ENCODE data around the gene SERPINB6. TPM values are rescaled to one million over a fixed set of nuclear protein-coding genes. Genes with fewer than 3 reads are reported as not detected.
"Not testable (repeated sequence)": the region's sequence is repeated elsewhere in the genome, so short reads cannot be mapped to it uniquely, and the experiment has no call there.

SERPINB6 gene
- total RNA-seq, 2 donors from 2014 or later, result 9.1 to 26.4 TPM

- H3K4me3 Mint-ChIP-seq, result peak overlapping the region; percentile 62
- peak overlapping the region; percentile 83 for H3K27ac Mint-ChIP-seq
- no peaks in the 10 kb centered on the region for H3K9me3 ChIP-seq (ENCODE audit: control insufficient read depth, low read length, poor library complexity, severe bottlenecking)
- peaks cover 8% of the 10 kb centered on the region for H3K4me1 Mint-ChIP-seq
- ATAC-seq (no peak), DNase-seq (no peak)
- no peaks in the 10 kb centered on the region for H3K36me3 Mint-ChIP-seq (ENCODE audit: low read depth)
- H3K27me3 Mint-ChIP-seq, result no peaks in the 10 kb centered on the region
Measured at GRCh38 chr6:2953098-2953497, 18.3 kb downstream of the SERPINB6 start.

- ATAC-seq (peak; percentile 98), DNase-seq (peak in 1 of 3 donors; percentile 65)
- peak overlapping the region; percentile 83 for H3K27ac Mint-ChIP-seq
- no peaks in the 10 kb centered on the region for H3K9me3 ChIP-seq (ENCODE audit: control insufficient read depth, low read length, poor library complexity, severe bottlenecking)
- peaks cover 2% of the 10 kb centered on the region for H3K36me3 Mint-ChIP-seq (ENCODE audit: low read depth)
- peaks cover 6% of the 10 kb centered on the region for H3K4me1 Mint-ChIP-seq
- H3K27me3 Mint-ChIP-seq, result no peaks in the 10 kb centered on the region
- peak overlapping the region; percentile 62 for H3K4me3 Mint-ChIP-seq
Measured at GRCh38 chr6:2952557-2953095, 18.7 kb downstream of the SERPINB6 start.

DNA sequence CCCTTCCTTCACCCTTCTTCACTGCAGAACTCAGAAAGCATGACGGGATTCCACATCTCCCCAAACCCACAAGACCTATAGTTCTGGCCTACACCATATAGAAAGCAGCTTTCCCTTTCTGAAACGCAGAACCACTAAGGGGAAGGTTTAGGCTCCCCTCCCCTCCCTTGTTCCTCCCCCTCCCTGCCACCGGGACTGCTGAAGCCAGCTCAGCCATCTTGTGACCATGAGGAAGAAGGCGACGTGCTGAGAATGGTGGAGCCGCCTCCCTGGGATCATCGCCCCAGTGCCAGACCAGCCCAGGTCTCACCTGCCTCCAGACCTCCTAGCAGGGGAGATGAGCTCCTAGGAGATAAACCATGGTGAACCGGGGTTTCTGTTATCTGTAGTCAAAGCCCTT, 19.6 kb downstream of the SERPINB6 start:
- H3K27ac Mint-ChIP-seq, result peak overlapping the region; percentile 83
- H3K36me3 Mint-ChIP-seq (ENCODE audit: low read depth), result peaks cover 2% of the 10 kb centered on the region
- H3K27me3 Mint-ChIP-seq, result no peaks in the 10 kb centered on the region
- H3K4me3 Mint-ChIP-seq, result no peak overlapping the region
- ATAC-seq (no peak), DNase-seq (no peak)
- peaks cover 6% of the 10 kb centered on the region for H3K4me1 Mint-ChIP-seq
- H3K9me3 ChIP-seq (ENCODE audit: control insufficient read depth, low read length, poor library complexity, severe bottlenecking), result no peaks in the 10 kb centered on the region

GRCh38 chr6:2950713-2951112, 20.7 kb downstream of the SERPINB6 start:
- DNase-seq (no peak), ATAC-seq (no peak)
- Mint-ChIP-seq H3K27me3 (no peaks in the 10 kb centered on the region), H3K27ac (no peak overlapping the region), H3K4me1 (peaks cover 6% of the 10 kb centered on the region), H3K36me3 (ENCODE audit: low read depth) (peaks cover 2% of the 10 kb centered on the region), H3K4me3 (no peak overlapping the region)
- H3K9me3 ChIP-seq (ENCODE audit: control insufficient read depth, low read length, poor library complexity, severe bottlenecking), result no peaks in the 10 kb centered on the region

DNA sequence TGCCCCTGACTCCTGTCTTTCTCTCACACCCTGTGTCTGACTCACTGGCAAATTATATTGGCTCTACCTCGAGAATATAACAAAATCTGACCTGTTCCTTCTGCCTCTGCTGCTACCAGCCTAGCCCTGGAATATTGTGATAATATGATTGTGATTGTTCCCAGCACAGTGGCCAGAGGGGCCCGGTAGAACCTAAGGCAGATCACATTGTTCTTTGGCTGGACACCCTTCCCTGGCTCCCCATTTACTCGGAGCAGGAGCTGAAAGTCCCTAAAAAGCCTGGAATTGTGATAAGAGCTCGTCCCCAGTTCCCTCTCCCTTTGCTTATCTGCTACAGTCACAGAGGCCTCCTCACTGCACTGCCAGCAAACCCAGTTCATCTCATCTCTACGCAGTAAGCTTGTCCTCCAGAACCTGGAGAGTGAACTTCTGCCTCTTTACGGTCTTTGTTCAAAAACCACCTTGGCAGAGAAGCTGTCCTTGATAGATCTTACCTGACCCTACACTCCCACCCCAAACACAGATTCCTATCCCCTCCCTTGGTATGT, 21.8 kb downstream of the SERPINB6 start:
- peaks cover 2% of the 10 kb centered on the region for H3K36me3 Mint-ChIP-seq (ENCODE audit: low read depth)
- H3K4me1 Mint-ChIP-seq, result peaks cover 9% of the 10 kb centered on the region
- peaks cover 4% of the 10 kb centered on the region for H3K27me3 Mint-ChIP-seq
- no peaks in the 10 kb centered on the region for H3K9me3 ChIP-seq (ENCODE audit: control insufficient read depth, low read length, poor library complexity, severe bottlenecking)
- ATAC-seq (no peak), DNase-seq (no peak)
- H3K27ac Mint-ChIP-seq, result no peak overlapping the region
- H3K4me3 Mint-ChIP-seq, result no peak overlapping the region

GRCh38 chr6:2949121-2949520, 22.2 kb downstream of the SERPINB6 start:
- H3K27me3 Mint-ChIP-seq, result peaks cover 4% of the 10 kb centered on the region
- H3K27ac Mint-ChIP-seq, result no peak overlapping the region
- ATAC-seq (no peak), DNase-seq (no peak)
- H3K36me3 Mint-ChIP-seq (ENCODE audit: low read depth), result peaks cover 2% of the 10 kb centered on the region
- H3K4me1 Mint-ChIP-seq, result peaks cover 9% of the 10 kb centered on the region
- H3K4me3 Mint-ChIP-seq, result no peak overlapping the region
- H3K9me3 ChIP-seq (ENCODE audit: control insufficient read depth, low read length, poor library complexity, severe bottlenecking), result no peaks in the 10 kb centered on the region

DNA sequence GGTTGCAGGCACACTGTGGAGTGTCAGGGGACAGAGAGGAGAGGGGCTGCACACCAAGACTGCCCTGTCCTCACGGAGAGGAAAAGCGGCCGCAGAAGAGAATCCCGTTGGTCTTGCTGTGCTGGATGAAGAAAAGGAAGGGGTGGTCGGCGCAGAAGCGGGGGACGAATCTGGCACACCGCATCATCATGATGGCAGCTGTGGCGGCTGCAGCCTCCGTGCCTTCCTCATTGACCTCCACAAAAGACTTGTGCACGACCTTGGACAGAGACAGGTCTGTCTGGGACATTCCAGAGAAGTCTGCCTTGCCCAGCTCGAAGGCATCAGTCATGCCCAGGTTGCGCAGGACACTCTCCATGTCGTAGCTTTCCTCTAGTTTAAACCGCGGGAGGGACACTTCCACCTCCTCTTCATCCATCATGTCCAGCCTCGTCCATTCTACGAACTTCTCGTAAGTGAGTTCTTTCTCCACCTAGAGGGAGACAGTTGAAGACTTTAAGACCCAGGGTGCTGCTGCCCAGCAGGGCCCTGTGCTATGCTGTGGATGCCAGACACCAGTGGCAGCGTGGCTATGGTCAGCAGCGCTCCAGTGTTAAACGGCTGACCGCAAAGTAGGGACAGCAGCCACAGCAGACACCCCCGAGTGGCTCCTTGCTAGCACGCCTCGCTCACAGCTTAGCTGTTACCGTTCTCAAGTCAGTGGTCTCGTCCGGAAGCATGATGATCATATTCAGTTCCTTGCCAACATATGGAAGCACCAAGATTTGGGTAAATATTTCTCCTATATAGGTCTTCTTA, 22.9 kb downstream of the SERPINB6 start:
- peaks cover 4% of the 10 kb centered on the region for H3K27me3 Mint-ChIP-seq
- H3K4me3 Mint-ChIP-seq, result no peak overlapping the region
- ATAC-seq, result no peak
- no peak for DNase-seq
- H3K9me3 ChIP-seq (ENCODE audit: control insufficient read depth, low read length, poor library complexity, severe bottlenecking), result no peaks in the 10 kb centered on the region
- H3K27ac Mint-ChIP-seq, result no peak overlapping the region
- peaks cover 10% of the 10 kb centered on the region for H3K4me1 Mint-ChIP-seq
- peaks cover 2% of the 10 kb centered on the region for H3K36me3 Mint-ChIP-seq (ENCODE audit: low read depth)

- no peak overlapping the region for H3K27ac Mint-ChIP-seq
- no peaks in the 10 kb centered on the region for H3K9me3 ChIP-seq (ENCODE audit: control insufficient read depth, low read length, poor library complexity, severe bottlenecking)
- H3K4me1 Mint-ChIP-seq, result peaks cover 17% of the 10 kb centered on the region
- DNase-seq (no peak), ATAC-seq (no peak)
- peaks cover 4% of the 10 kb centered on the region for H3K27me3 Mint-ChIP-seq
- H3K36me3 Mint-ChIP-seq (ENCODE audit: low read depth), result peaks cover 2% of the 10 kb centered on the region
- H3K4me3 Mint-ChIP-seq, result no peak overlapping the region
Measured at GRCh38 chr6:2947445-2947844, 23.9 kb downstream of the SERPINB6 start.

DNA sequence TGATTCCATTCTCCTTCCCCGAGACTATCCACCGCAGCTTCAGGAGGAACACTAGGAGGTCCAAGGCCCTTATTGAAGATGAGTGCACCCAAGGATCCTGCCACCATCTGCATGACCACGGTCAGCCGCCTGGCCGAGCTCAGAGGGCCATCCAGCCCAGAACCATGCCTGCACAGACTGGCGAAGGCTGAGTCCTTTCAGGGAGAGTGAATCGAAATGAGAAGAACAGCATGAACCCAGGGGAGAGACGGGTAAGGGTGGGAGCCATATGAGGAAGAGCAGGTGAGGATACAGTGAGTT, 26.3 kb downstream of the SERPINB6 start:
- H3K36me3 Mint-ChIP-seq (ENCODE audit: low read depth), result peaks cover 2% of the 10 kb centered on the region
- H3K27me3 Mint-ChIP-seq, result peaks cover 4% of the 10 kb centered on the region
- peak overlapping the region; percentile 79 for H3K27ac Mint-ChIP-seq
- H3K9me3 ChIP-seq (ENCODE audit: control insufficient read depth, low read length, poor library complexity, severe bottlenecking), result no peaks in the 10 kb centered on the region
- peaks cover 27% of the 10 kb centered on the region for H3K4me1 Mint-ChIP-seq
- no peak for ATAC-seq
- no peak overlapping the region for H3K4me3 Mint-ChIP-seq
- DNase-seq, result no peak

DNA sequence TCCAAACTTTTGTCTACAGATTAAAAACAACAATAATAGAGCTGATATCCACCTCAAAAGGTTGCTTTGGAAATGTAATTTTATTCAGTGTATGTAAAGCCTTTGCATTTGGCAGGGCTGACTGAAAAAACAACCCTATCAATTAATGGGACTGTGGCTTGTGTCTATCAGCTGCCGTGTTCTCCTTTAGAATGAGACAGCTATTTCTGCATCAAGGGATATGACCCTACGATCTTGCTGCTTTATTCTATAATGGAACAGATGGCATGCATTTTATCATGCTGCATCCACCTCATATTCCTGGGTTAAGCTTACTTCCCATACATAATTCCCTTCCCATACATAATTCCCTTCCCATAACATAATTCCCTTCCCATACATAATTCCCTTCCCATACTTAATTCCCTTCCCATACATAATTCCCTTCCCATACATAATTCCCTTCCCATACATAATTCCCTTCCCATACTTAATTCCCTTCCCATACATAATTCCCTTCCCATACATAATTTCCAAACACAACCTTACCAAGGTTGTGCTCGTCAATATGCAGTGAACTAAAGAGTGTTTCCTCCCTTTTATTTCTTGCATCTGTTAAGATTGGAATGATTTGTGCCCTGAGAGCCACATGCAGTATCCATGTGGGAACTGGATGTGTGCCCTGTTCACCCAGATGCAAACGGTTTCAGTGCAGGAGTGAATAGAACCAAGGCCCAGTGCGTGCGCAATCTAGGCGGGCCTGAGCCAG, 26.8 kb downstream of the SERPINB6 start:
- Mint-ChIP-seq H3K4me1 (peaks cover 28% of the 10 kb centered on the region), H3K27me3 (peaks cover 4% of the 10 kb centered on the region), H3K4me3 (peak overlapping the region; percentile 47), H3K27ac (peak overlapping the region; percentile 79), H3K36me3 (ENCODE audit: low read depth) (peaks cover 2% of the 10 kb centered on the region)
- ATAC-seq (no peak), DNase-seq (no peak)
- H3K9me3 ChIP-seq (ENCODE audit: control insufficient read depth, low read length, poor library complexity, severe bottlenecking), result no peaks in the 10 kb centered on the region

- H3K4me3 Mint-ChIP-seq, result peak overlapping the region; percentile 53
- H3K4me1 Mint-ChIP-seq, result peaks cover 28% of the 10 kb centered on the region
- DNase-seq, result no peak
- ATAC-seq, result no peak
- peak overlapping the region; percentile 77 for H3K27ac Mint-ChIP-seq
- peaks cover 2% of the 10 kb centered on the region for H3K36me3 Mint-ChIP-seq (ENCODE audit: low read depth)
- peaks cover 4% of the 10 kb centered on the region for H3K27me3 Mint-ChIP-seq
- no peaks in the 10 kb centered on the region for H3K9me3 ChIP-seq (ENCODE audit: control insufficient read depth, low read length, poor library complexity, severe bottlenecking)
Measured at GRCh38 chr6:2943564-2943955, 27.8 kb downstream of the SERPINB6 start.

DNA sequence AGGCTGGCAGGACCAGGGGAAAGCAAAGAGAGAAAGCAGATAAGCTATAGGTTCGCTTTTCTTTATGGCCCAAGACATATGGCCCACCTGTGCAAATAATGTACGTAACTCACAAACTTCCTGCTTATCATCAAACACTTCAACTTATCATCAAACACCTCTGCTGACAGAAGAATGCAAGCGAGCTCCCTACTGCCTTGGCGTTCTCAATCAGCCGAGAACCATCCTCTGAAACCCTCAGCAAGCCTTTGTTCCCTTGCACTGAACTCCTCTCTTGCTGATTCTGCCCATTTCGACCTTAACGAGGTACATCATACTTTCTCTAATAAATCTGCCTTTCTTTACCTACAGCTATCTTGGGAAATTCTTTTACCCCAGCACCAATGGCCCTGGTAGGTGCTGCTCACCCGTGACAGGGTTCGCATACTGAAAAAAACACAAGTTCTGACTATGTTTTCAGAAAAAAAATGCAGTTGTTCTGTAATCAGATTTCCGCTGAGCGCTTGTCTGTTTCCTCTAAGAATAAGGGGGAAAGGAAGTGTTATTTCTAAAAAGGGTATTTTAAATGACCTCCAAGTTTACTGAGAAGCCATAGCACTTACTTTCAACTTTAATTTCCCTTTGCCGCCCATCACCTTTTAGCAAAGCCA, 28.3 kb downstream of the SERPINB6 start:
- H3K4me1 Mint-ChIP-seq, result peaks cover 28% of the 10 kb centered on the region
- H3K27ac Mint-ChIP-seq, result peak overlapping the region; percentile 77
- no peak for ATAC-seq
- no peak for DNase-seq
- H3K4me3 Mint-ChIP-seq, result peak overlapping the region; percentile 53
- peaks cover 2% of the 10 kb centered on the region for H3K36me3 Mint-ChIP-seq (ENCODE audit: low read depth)
- no peaks in the 10 kb centered on the region for H3K9me3 ChIP-seq (ENCODE audit: control insufficient read depth, low read length, poor library complexity, severe bottlenecking)
- H3K27me3 Mint-ChIP-seq, result peaks cover 4% of the 10 kb centered on the region

DNA sequence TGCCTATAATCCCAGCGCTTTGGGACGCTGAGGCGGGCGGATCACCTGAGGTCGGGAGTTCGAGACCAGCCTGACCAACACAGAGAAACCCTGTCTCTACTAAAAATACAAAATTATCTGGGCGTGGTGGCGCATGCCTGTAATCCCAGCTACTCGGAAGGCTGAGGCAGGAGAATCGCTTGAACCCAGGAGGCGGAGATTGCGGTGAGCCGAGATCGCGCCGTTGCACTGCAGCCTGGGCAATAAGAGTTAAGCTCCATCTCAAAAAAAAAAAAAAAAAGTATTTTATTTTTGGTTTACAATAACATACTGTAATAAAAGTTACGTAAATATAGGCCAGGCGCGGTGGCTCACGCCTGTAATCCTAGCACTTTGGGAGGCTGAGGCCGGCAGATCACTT, 29.3 kb downstream of the SERPINB6 start:
- not testable (repeated sequence) for H3K9me3 ChIP-seq (ENCODE audit: control insufficient read depth, low read length, poor library complexity, severe bottlenecking); H3K27me3 Mint-ChIP-seq; H3K4me3 Mint-ChIP-seq; ATAC-seq; H3K36me3 Mint-ChIP-seq (ENCODE audit: low read depth); DNase-seq
- peak overlapping the region; percentile 77 for H3K27ac Mint-ChIP-seq
- peaks cover 29% of the 10 kb centered on the region for H3K4me1 Mint-ChIP-seq

Measured in T-helper 17 cell (primary cell).